Sigmoid colon (tissue), 7 donors: ENCODE data around the gene ABHD3. TPM values are rescaled to one million over a fixed set of nuclear protein-coding genes. Genes with fewer than 3 reads are reported as not detected.

ENCODE experiments used
- polyA plus RNA-seq, 3 donors: library from polyadenylated mRNA; stranded (reverse); fragments of 200-250 nt; gene quantifications; one replicate each; pipeline ENCODE4 v1.2.3, GENCODE V29; 2013
- small RNA-seq, 3 donors: library from RNA; depleted of rRNA; stranded (forward); fragments of <200 nt; gene quantifications; one replicate each; pipeline ENCODE3, GENCODE V24; 2016
- total RNA-seq, 4 donors: library from RNA; depleted of rRNA; stranded (reverse); fragments of >200 nt; gene quantifications; one replicate each; pipeline ENCODE4 v1.1.0, GENCODE V29; 2016
- donor health status: healthy with polysubstance abuse.
- donor health status: Bipolar disorder and iron deficiency.
- donor health status: healthy.

Gene ABHD3
- total and polyA plus RNA-seq, 7 donors = 7.2 to 72.8 (median 11.7) TPM

Small RNAs within 50 kb of the gene (small RNA-seq; reads per million reads assigned to genes)
- gene MIR320C1 (0 to 0.18 (median 0) reads per million in 3 donors), gene RF00019 (0 reads per million in 3 donors), gene RF01241 (0 reads per million in 3 donors)

Other genes starting within 250 kb of the ABHD3 start
- 10 to 100 TPM; 12.8 to 20.0 (median 18.9) TPM for gene ESCO1, start 104.1 kb downstream of the ABHD3 start, total RNA-seq
- 10 to 100 TPM in 2 of 3 donors, 1 to 10 TPM in 1; 9.9 to 11.3 (median 10.8) TPM for gene ESCO1, start 104.1 kb downstream of the ABHD3 start, polyA plus RNA-seq
- gene SNRPD1, start 92.5 kb downstream of the ABHD3 start, total RNA-seq = 10 to 100 TPM in 1 of 4 donors, 1 to 10 TPM in 3; 5.2 to 10.3 (median 6.5) TPM
- gene SNRPD1, start 92.5 kb downstream of the ABHD3 start, polyA plus RNA-seq = 10 to 100 TPM; 16.2 to 34.1 (median 19.7) TPM
- gene MIB1, start 36.0 kb upstream of the ABHD3 start, total RNA-seq = 10 to 100 TPM; 31.9 to 45.7 (median 38.7) TPM
- gene MIB1, start 36.0 kb upstream of the ABHD3 start, polyA plus RNA-seq = 1 to 10 TPM; 4.2 to 6.1 (median 4.6) TPM